ENCODE data around the gene ZNF343. TPM values are rescaled to one million over a fixed set of nuclear protein-coding genes. Genes with fewer than 3 reads are reported as not detected.

Gene ZNF343
- polyA plus RNA-seq, 2 of the 4 experiments (the other 2 are of a cell fraction) = 14.0 to 19.0 TPM

GRCh38 chr20:2470423-2471193, 38.1 kb downstream of the ZNF343 start, which contains the start of gene SNRPB (continued):
- TF ChIP-seq NR3C1 (IDR thresholded peaks at IDR 0.05) (no peak), MAZ (IDR thresholded peaks at IDR 0.05; ENCODE audit: borderline replicate concordance, low read depth, low read length) (no peak; the same call in 1 of the 2 replicates), HOXB5 (CRISPR knock-in tag; IDR thresholded peaks at IDR 0.05) (no peak; the same call in 1 of the 2 replicates), KDM5A (IDR thresholded peaks at IDR 0.05) (peak; percentile 66), CEBPB (IDR thresholded peaks at IDR 0.05) (peak in 1 of 2 experiments; percentile 39; a peak in 1 of 4 replicates), HOXB13 (CRISPR knock-in tag; IDR thresholded peaks at IDR 0.05; ENCODE audit: low read depth) (no peak), POLR2A (IDR thresholded peaks at IDR 0.05; ENCODE audit: low read length) (peak; percentile 91), CBX2 (IDR thresholded peaks at IDR 0.05; ENCODE audit: borderline replicate concordance, low read depth) (no peak), RCOR1 (IDR thresholded peaks at IDR 0.05; ENCODE audit: low read depth, low read length) (no peak), RFX5 (IDR thresholded peaks at IDR 0.05) (peak; percentile 34; the same call in 1 of the 2 replicates), NFE2L2 (conservative IDR thresholded peaks at IDR 0.05; ENCODE audit: low read length) (no peak), MAFK (IDR thresholded peaks at IDR 0.05; ENCODE audit: partially characterized antibody) (no peak), ZC3H11A (IDR thresholded peaks at IDR 0.05) (no peak), EHMT2 (IDR thresholded peaks at IDR 0.05; ENCODE audit: low read depth) (no peak), E2F6 (IDR thresholded peaks at IDR 0.05; ENCODE audit: borderline replicate concordance, low read depth) (peak; percentile 98), SMC3 (IDR thresholded peaks at IDR 0.05) (no peak), CHD2 (IDR thresholded peaks at IDR 0.05; ENCODE audit: low read length, partially characterized antibody) (no peak), EHF (CRISPR knock-in tag; IDR thresholded peaks at IDR 0.05) (no peak; the same call in 1 of the 2 replicates), FOSL2 (IDR thresholded peaks at IDR 0.05) (no peak), FOSL2 (CRISPR knock-in tag; IDR thresholded peaks at IDR 0.05) (no peak), SREBF2 (IDR thresholded peaks at IDR 0.05) (no peak; the same call in 1 of the 2 replicates), HMGXB4 (CRISPR knock-in tag; IDR thresholded peaks at IDR 0.05; ENCODE audit: borderline replicate concordance) (peak; percentile 97), CHD4 (IDR thresholded peaks at IDR 0.05; ENCODE audit: borderline replicate concordance) (no peak)
- TF ChIP-seq, protein P1, sequence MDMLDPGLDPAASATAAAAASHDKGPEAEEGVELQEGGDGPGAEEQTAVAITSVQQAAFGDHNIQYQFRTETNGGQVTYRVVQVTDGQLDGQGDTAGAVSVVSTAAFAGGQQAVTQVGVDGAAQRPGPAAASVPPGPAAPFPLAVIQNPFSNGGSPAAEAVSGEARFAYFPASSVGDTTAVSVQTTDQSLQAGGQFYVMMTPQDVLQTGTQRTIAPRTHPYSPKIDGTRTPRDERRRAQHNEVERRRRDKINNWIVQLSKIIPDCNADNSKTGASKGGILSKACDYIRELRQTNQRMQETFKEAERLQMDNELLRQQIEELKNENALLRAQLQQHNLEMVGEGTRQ (IDR thresholded peaks at IDR 0.05) = no peak
- TF ChIP-seq, protein P2, sequence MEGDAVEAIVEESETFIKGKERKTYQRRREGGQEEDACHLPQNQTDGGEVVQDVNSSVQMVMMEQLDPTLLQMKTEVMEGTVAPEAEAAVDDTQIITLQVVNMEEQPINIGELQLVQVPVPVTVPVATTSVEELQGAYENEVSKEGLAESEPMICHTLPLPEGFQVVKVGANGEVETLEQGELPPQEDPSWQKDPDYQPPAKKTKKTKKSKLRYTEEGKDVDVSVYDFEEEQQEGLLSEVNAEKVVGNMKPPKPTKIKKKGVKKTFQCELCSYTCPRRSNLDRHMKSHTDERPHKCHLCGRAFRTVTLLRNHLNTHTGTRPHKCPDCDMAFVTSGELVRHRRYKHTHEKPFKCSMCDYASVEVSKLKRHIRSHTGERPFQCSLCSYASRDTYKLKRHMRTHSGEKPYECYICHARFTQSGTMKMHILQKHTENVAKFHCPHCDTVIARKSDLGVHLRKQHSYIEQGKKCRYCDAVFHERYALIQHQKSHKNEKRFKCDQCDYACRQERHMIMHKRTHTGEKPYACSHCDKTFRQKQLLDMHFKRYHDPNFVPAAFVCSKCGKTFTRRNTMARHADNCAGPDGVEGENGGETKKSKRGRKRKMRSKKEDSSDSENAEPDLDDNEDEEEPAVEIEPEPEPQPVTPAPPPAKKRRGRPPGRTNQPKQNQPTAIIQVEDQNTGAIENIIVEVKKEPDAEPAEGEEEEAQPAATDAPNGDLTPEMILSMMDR (IDR thresholded peaks at IDR 0.05) = no peak

Data from A549 (cell line).